PC-3 (cell line): Measurements from ENCODE around the gene FEV. TPM values are rescaled to one million over a fixed set of nuclear protein-coding genes. Genes with fewer than 3 reads are reported as not detected.
A peak's percentile ranks its signal among the peaks of the same experiment; 100 is the strongest.

Source experiments
- ATAC-seq: fragments of 200-7000 bp; cut with Tn5 transposase; 2 replicates; pipeline ENCODE4 v1.9.1; 2020; ENCODE audit warnings: mild to moderate bottlenecking, moderate library complexity
- BruUV-seq: library from RNA; stranded (reverse); fragments of 400-500 nt; replicated peaks from 2 replicates; lab custom pipeline; 2021; lab: Mats Ljungman, UMichigan
- CTCF ChIA-PET: fragments of 300-600 bp; sonication (Branson Sonifier 250); formaldehyde crosslinking; loops from one replicate; lab custom pipeline; 2022; ENCODE audit warnings: antibody characterized with exemption; lab: Charles Lee
- POLR2A ChIA-PET: fragments of 300-600 bp; sonication (Branson Sonifier 250); formaldehyde crosslinking; loops from one replicate; lab custom pipeline; 2022; ENCODE audit warnings: antibody characterized with exemption; ENCODE audit not compliant: unreplicated experiment; lab: Charles Lee
- DNase-seq: peaks from one replicate; pipeline ENCODE4 v3.0.0-alpha.2; 2015
- H2AFZ ChIP-seq: fragments of 300-600 bp; sonication (generic); 2 replicates; pipeline ENCODE4 v1.6.0; 2016; ENCODE audit warnings: antibody characterized with exemption, low read length
- H3F3A ChIP-seq: fragments of 300-600 bp; sonication (generic); one replicate; pipeline ENCODE4 v1.6.0; 2017; ENCODE audit warnings: antibody characterized with exemption, low read length, control low read depth, mild to moderate bottlenecking; ENCODE audit not compliant: unreplicated experiment
- H3K27ac ChIP-seq: fragments of 300-600 bp; sonication (generic); 2 replicates; pipeline ENCODE4 v1.5.1; 2016; ENCODE audit warnings: mild to moderate bottlenecking, low read length
- H3K27me3 ChIP-seq: fragments of 300-600 bp; sonication (generic); 2 replicates; pipeline ENCODE4 v1.6.1; 2016; ENCODE audit warnings: low read length, mixed read lengths
- H3K36me3 ChIP-seq: fragments of 300-600 bp; sonication (generic); 2 replicates; pipeline ENCODE4 v1.6.1; 2016; ENCODE audit warnings: low read depth, mixed run types, low read length, mixed read lengths
- H3K4me1 ChIP-seq: fragments of 300-600 bp; sonication (generic); 2 replicates; pipeline ENCODE4 v1.5.1; 2016; ENCODE audit warnings: low read length; ENCODE audit not compliant: insufficient read depth
- H3K4me2 ChIP-seq: fragments of 300-600 bp; sonication (generic); 2 replicates; pipeline ENCODE4 v1.6.0; 2016; ENCODE audit warnings: low read length
- H3K4me3 ChIP-seq: fragments of 300-600 bp; sonication (generic); 2 replicates; pipeline ENCODE4 v1.5.1; 2016; ENCODE audit warnings: mild to moderate bottlenecking, low read length, mixed read lengths
- H3K79me2 ChIP-seq: fragments of 300-600 bp; sonication (generic); 2 replicates; pipeline ENCODE4 v1.6.1; 2017; ENCODE audit warnings: low read length, mixed read lengths
- H3K9ac ChIP-seq: fragments of 300-600 bp; sonication (generic); 2 replicates; pipeline ENCODE4 v1.6.0; 2016; ENCODE audit warnings: mild to moderate bottlenecking, low read length
- H3K9me2 ChIP-seq: fragments of 300-600 bp; sonication (generic); replicated peaks from 2 replicates; pipeline ENCODE4 v1.6.1; 2016; ENCODE audit warnings: mixed run types, low read length, mixed read lengths
- H3K9me3 ChIP-seq: fragments of 300-600 bp; sonication (generic); 2 replicates; pipeline ENCODE4 v1.6.1; 2016; ENCODE audit warnings: low read length, mixed read lengths
- H4K20me1 ChIP-seq: fragments of 300-600 bp; sonication (generic); 2 replicates; pipeline ENCODE4 v1.6.1; 2016; ENCODE audit warnings: low read length, mixed read lengths
- EZH2 ChIP-seq: fragments of 300-600 bp; sonication (generic); IDR thresholded peaks from one replicate; pipeline ENCODE4 v1.6.1; 2017; ENCODE audit warnings: antibody characterized with exemption, mild to moderate bottlenecking, low read length; ENCODE audit not compliant: unreplicated experiment
- EZH2phosphoT487 ChIP-seq: fragments of 300-600 bp; sonication (generic); IDR thresholded peaks from 2 replicates; pipeline ENCODE4 v1.6.1; 2018; ENCODE audit warnings: mild to moderate bottlenecking, antibody characterized with exemption, low read length, borderline replicate concordance
- intact Hi-C: fragments of 100-400 bp; cut with micrococcal nuclease; formaldehyde crosslinking; loops from 2 replicates; pipeline ENCODE4 v1.9.0; 2023
- total RNA-seq: library from RNA; depleted of rRNA; stranded (reverse); fragments of >200 nt; gene quantifications from 2 replicates; pipeline ENCODE4 v1.2.3, GENCODE V29; 2014
- TF ChIP-seq, protein P1 (sequence below): fragments of 300-600 bp; sonication (generic); conservative IDR thresholded peaks from 2 replicates; pipeline ENCODE4 v1.5.1; 2017; ENCODE audit warnings: antibody characterized with exemption, low read depth, mild to moderate bottlenecking, low read length

FEV gene
- total RNA-seq, 1 experiment from 2014 or later: 0.07 TPM

DNA sequence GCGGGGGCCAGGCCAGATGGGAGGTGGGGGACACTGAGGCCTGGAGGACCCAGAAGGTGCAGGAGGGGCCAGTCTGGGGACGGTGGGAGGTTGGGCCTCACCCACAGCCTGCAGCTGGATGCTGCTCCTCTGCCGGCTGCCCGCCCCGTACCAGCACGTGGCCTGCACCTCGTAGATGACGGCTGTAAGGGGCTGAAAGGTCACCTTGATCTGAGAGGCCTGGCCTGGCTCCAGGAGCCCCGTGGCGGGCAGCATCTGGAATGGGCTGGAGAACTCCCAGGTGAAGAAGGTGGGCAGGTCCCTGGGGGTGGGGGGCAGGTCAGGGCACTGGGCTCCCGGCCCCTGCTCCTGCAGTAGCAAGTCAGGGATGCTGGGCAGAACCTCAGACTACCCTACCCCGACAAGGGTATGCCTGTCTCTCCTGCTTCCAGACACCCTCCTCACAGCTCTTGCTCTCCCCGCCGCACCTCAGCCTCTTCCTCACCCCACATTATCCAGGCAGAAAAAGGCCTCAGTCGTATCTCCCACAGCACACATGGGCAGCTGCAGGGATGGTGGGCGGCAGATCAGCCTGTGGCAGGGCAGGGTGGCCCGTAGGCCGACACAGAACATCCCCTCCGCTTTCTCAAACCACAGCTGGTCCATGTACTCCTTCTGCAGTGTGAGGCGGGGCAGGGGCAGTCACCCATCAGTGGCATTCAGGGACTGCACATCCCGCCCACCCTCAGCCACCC is 46.2 kb upstream of the FEV start:
- no peak for DNase-seq
- peaks cover 3% of the 10 kb centered on the region for H3K4me1 ChIP-seq
- no peaks in the 10 kb centered on the region for H3K36me3 ChIP-seq
- TF ChIP-seq EZH2 (no peak), EZH2phosphoT487 (no peak)
- TF ChIP-seq, protein P1, sequence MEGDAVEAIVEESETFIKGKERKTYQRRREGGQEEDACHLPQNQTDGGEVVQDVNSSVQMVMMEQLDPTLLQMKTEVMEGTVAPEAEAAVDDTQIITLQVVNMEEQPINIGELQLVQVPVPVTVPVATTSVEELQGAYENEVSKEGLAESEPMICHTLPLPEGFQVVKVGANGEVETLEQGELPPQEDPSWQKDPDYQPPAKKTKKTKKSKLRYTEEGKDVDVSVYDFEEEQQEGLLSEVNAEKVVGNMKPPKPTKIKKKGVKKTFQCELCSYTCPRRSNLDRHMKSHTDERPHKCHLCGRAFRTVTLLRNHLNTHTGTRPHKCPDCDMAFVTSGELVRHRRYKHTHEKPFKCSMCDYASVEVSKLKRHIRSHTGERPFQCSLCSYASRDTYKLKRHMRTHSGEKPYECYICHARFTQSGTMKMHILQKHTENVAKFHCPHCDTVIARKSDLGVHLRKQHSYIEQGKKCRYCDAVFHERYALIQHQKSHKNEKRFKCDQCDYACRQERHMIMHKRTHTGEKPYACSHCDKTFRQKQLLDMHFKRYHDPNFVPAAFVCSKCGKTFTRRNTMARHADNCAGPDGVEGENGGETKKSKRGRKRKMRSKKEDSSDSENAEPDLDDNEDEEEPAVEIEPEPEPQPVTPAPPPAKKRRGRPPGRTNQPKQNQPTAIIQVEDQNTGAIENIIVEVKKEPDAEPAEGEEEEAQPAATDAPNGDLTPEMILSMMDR: no peak
- intact Hi-C loops: no loop called here
- no peak for ATAC-seq
- H3K9me3 ChIP-seq: no peaks in the 10 kb centered on the region
- no peak overlapping the region for H2AFZ ChIP-seq
- no peaks in the 10 kb centered on the region for H3F3A ChIP-seq
- BruUV-seq: no TSS peak
- H4K20me1 ChIP-seq: no peaks in the 10 kb centered on the region
- POLR2A ChIA-PET: no interaction called here
- H3K79me2 ChIP-seq: no peaks in the 10 kb centered on the region
- CTCF ChIA-PET: interaction anchor here (0.7 kb wide), 1 partner anchor 89 kb away, joined by 3 read pairs; no protein-coding TSS in a partner anchor
- H3K27ac ChIP-seq: no peak overlapping the region
- no peak overlapping the region for H3K4me3 ChIP-seq
- H3K9me2 ChIP-seq: no peaks in the 10 kb centered on the region
- H3K9ac ChIP-seq: no peak overlapping the region
- H3K27me3 ChIP-seq: no peaks in the 10 kb centered on the region
- H3K4me2 ChIP-seq: no peak overlapping the region

DNA sequence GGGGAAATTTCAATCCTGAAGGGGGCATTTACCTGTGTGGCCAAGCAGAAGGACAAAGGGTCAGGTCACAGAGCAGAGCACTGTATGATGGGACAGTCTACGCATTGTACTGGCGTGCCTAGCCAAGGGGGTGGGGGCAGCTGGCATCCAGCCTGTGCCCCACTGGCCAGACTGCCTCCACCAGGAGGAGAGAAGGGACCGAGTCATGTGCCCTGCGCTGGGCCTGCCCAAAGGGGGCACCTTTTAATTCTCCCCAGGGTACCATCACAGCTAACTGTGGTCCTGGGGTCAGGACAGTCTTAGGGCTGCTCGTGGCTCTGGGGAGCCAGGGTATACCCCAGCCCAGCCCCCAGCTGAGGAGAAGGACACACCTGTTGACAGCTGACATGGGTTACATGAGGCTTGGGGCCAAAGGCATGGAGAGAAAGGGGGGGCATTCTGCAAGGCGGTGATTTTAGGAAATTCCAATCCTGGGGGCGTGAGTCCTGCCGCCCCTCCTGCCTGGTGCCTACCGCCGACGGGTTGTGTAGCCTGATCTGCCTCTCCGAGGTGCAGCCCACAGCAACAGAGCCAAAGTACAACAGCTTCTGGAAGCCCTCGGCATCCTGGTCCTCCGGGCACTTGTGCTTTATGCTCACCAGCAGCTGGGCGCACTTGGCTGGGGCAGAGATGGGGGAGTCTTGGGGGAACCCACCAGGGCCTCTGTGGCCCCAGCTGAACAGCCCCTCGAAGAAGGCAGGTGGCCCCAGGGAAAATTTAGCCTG is 45.4 kb upstream of the FEV start:
- H3K9ac ChIP-seq: no peak overlapping the region
- H3K79me2 ChIP-seq: no peaks in the 10 kb centered on the region
- no peaks in the 10 kb centered on the region for H3K27me3 ChIP-seq
- H3K9me2 ChIP-seq: no peaks in the 10 kb centered on the region
- POLR2A ChIA-PET: no interaction called here
- DNase-seq (no peak), ATAC-seq (no peak)
- intact Hi-C loops: no loop called here
- H4K20me1 ChIP-seq: no peaks in the 10 kb centered on the region
- H3K4me1 ChIP-seq: no peaks in the 10 kb centered on the region
- no peak overlapping the region for H3K27ac ChIP-seq
- no peaks in the 10 kb centered on the region for H3K9me3 ChIP-seq
- CTCF ChIA-PET: interaction anchor here (0.6 to 1.3 kb wide), 18 partner anchors 10 to 284 kb away, joined by 3 to 29 read pairs (median 4); partner anchors contain the start of gene IHH
- no peaks in the 10 kb centered on the region for H3F3A ChIP-seq
- H2AFZ ChIP-seq: no peak overlapping the region
- TF ChIP-seq, protein P1: no peak
- TF ChIP-seq EZH2: no peak
- no peak for TF ChIP-seq EZH2phosphoT487
- BruUV-seq: no TSS peak
- no peaks in the 10 kb centered on the region for H3K36me3 ChIP-seq
- no peak overlapping the region for H3K4me3 ChIP-seq
- H3K4me2 ChIP-seq: no peak overlapping the region

DNA sequence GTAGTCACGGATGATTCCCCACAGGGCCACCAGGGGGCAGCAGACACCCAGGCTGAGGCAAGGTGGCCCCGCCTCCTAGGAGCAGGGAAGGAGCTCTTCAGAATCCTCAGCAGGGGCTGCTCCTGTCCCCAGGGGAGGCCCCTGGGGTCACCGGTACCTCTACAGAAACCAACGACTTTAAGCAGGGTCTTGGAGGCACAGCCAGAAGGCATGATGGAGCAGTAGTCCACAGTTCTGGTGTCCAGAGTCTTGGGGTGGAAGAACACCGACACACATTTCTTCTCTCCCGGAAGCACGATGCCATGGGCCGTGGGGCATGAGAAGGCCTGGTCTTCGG is 44.8 kb upstream of the FEV start:
- H3K79me2 ChIP-seq: no peaks in the 10 kb centered on the region
- BruUV-seq: no TSS peak
- no peak overlapping the region for H3K4me2 ChIP-seq
- no peaks in the 10 kb centered on the region for H3K9me3 ChIP-seq
- H3F3A ChIP-seq: no peaks in the 10 kb centered on the region
- H3K4me3 ChIP-seq: no peak overlapping the region
- H3K36me3 ChIP-seq: no peaks in the 10 kb centered on the region
- intact Hi-C loops: loop anchor here (1.0 to 5.0 kb wide), 3 partner anchors 33 to 126 kb away; partner anchors contain the start of gene IHH
- no peak overlapping the region for H3K27ac ChIP-seq
- no peak overlapping the region for H2AFZ ChIP-seq
- no peaks in the 10 kb centered on the region for H3K9me2 ChIP-seq
- peak; percentile 90 for DNase-seq
- POLR2A ChIA-PET: no interaction called here
- H3K9ac ChIP-seq: no peak overlapping the region
- TF ChIP-seq, protein P1: peak; percentile 95
- TF ChIP-seq EZH2 (no peak), EZH2phosphoT487 (no peak)
- ATAC-seq: peak; percentile 97
- no peaks in the 10 kb centered on the region for H3K27me3 ChIP-seq
- H4K20me1 ChIP-seq: no peaks in the 10 kb centered on the region
- CTCF ChIA-PET: interaction anchor here (0.6 to 1.3 kb wide), 18 partner anchors 11 to 285 kb away, joined by 3 to 29 read pairs (median 4); partner anchors contain the start of gene IHH
- no peaks in the 10 kb centered on the region for H3K4me1 ChIP-seq
